Neutrophil (primary cell): ENCODE results near the gene CCL13.

Experiments used
- H3K27ac ChIP-seq: fragments of 200-600 bp; sonication (generic); 2 replicates; pipeline ENCODE4 v1.5.1; 2016; ENCODE audit warnings: mild to moderate bottlenecking, moderate library complexity
- H3K27me3 ChIP-seq: fragments of 200-600 bp; sonication (generic); 2 replicates; pipeline ENCODE4 v1.6.0; 2016; ENCODE audit warnings: mild to moderate bottlenecking
- H3K36me3 ChIP-seq: fragments of 200-600 bp; sonication (generic); 2 replicates; pipeline ENCODE4 v1.5.1; 2017
- H3K4me1 ChIP-seq, 2 experiments: fragments of 200-600 bp in 1 of 2; sonication (generic) in 1 of 2; 1 replicate in 1 of 2; 2 replicates in 1 of 2; pipeline versions ENCODE4 v1.5.1 to v1.6.1; 2013 to 2016; ENCODE audit warnings: low read depth in 1 of 2, low read length in 1 of 2, mild to moderate bottlenecking in 1 of 2, moderate library complexity in 1 of 2; ENCODE audit not compliant: control insufficient read depth in 1 of 2, insufficient read depth in 1 of 2
- H3K4me3 ChIP-seq, 2 experiments: fragments of 200-600 bp in 1 of 2; sonication (generic) in 1 of 2; 1 replicate in 1 of 2; 2 replicates in 1 of 2; pipeline ENCODE4 v1.5.1; 2013 to 2016; ENCODE audit warnings: low read depth in 1 of 2, low read length in 1 of 2, mild to moderate bottlenecking in 1 of 2, moderate library complexity in 1 of 2
- H3K9me3 ChIP-seq: fragments of 200-600 bp; sonication (generic); 2 replicates; pipeline ENCODE4 v1.5.1; 2016
- TF ChIP-seq, protein P1 (sequence below): fragments of 200-600 bp; sonication (generic); IDR thresholded peaks from 2 replicates; pipeline ENCODE4 v1.5.1; 2016; ENCODE audit warnings: antibody characterized with exemption

The CCL13 gene

DNA sequence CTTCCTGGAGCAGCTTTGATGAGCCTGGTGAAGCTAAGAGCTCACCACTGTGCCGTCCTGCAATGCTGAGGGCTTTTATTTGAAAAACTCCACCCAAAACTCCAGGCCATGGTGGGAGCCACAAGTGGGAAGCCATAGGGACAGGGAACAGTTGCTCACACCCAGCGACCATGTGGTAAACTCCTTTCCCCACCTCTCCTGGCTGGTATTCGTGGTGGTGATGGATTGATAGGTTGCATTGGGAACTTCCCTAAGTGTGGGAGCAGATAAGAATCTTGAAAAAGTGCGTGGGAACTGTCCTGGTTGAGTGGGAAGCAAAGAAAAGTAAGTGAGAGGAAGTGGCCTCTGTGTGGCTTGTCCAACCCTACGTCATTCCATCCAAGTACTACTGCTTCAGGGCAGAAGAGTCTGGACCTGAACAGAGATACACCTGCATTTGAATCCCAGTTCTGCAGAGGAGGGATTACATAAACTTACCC is 6.9 kb downstream of the CCL13 start, which contains the start of gene CCL1:
Gene CCL1 (minus strand): TSS at position 51 of the 479 bp plus-strand sequence. CDS start 72 bp downstream, outside the sequence.
- Histone ChIP-seq H3K27ac (no peak within 1 kb of the TSS), H3K9me3 (no peaks in the 10 kb centered on the region), H3K4me1 (peaks cover 4 to 21% of the 10 kb centered on the region in 2 experiments), H3K4me3 (no peak within 1 kb of the TSS), H3K27me3 (no peaks in the 10 kb centered on the region), H3K36me3 (no peaks in the 10 kb centered on the region)
- TF ChIP-seq, protein P1, sequence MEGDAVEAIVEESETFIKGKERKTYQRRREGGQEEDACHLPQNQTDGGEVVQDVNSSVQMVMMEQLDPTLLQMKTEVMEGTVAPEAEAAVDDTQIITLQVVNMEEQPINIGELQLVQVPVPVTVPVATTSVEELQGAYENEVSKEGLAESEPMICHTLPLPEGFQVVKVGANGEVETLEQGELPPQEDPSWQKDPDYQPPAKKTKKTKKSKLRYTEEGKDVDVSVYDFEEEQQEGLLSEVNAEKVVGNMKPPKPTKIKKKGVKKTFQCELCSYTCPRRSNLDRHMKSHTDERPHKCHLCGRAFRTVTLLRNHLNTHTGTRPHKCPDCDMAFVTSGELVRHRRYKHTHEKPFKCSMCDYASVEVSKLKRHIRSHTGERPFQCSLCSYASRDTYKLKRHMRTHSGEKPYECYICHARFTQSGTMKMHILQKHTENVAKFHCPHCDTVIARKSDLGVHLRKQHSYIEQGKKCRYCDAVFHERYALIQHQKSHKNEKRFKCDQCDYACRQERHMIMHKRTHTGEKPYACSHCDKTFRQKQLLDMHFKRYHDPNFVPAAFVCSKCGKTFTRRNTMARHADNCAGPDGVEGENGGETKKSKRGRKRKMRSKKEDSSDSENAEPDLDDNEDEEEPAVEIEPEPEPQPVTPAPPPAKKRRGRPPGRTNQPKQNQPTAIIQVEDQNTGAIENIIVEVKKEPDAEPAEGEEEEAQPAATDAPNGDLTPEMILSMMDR: no peak

- TF ChIP-seq, protein P1: no peak
- Histone ChIP-seq H3K4me1 (peaks cover 18 to 36% of the 10 kb centered on the region in 2 experiments), H3K4me3 (no peak overlapping the region), H3K9me3 (no peaks in the 10 kb centered on the region), H3K27ac (no peak overlapping the region), H3K27me3 (no peaks in the 10 kb centered on the region), H3K36me3 (no peaks in the 10 kb centered on the region)
Observed at GRCh38 chr17:34364751-34365150, 8.5 kb downstream of the CCL13 start.

- Histone ChIP-seq H3K27ac (no peak overlapping the region), H3K4me3 (no peak overlapping the region), H3K4me1 (peaks cover 18 to 42% of the 10 kb centered on the region in 2 experiments), H3K36me3 (no peaks in the 10 kb centered on the region), H3K9me3 (no peaks in the 10 kb centered on the region), H3K27me3 (no peaks in the 10 kb centered on the region)
- TF ChIP-seq, protein P1: no peak
Observed at GRCh38 chr17:34365340-34365739, 9.1 kb downstream of the CCL13 start.

DNA sequence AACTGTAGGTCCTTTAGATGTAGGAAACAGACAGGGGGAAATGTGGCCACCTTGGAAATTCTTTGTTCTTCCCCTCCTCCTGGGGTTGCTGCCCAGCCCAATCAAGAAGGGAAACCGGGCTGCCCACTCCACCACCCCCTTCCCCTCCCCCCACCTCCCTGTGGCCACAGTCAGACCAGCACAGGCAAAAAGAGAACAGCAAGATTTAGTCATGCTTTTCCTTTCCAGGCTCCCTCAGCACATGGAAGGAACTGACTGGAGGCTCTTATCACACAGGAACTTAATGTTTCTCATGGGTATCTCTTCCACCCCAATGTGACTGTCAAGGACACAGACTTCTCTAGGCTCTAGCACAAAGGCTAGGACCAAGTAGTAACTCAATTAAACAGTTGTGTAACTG is 9.7 kb downstream of the CCL13 start:
- H3K36me3 ChIP-seq: no peaks in the 10 kb centered on the region
- TF ChIP-seq, protein P1: no peak
- H3K4me3 ChIP-seq: no peak overlapping the region
- no peaks in the 10 kb centered on the region for H3K27me3 ChIP-seq
- H3K27ac ChIP-seq: no peak overlapping the region
- no peaks in the 10 kb centered on the region for H3K9me3 ChIP-seq
- peaks cover 18 to 47% of the 10 kb centered on the region in 2 experiments for H3K4me1 ChIP-seq

DNA sequence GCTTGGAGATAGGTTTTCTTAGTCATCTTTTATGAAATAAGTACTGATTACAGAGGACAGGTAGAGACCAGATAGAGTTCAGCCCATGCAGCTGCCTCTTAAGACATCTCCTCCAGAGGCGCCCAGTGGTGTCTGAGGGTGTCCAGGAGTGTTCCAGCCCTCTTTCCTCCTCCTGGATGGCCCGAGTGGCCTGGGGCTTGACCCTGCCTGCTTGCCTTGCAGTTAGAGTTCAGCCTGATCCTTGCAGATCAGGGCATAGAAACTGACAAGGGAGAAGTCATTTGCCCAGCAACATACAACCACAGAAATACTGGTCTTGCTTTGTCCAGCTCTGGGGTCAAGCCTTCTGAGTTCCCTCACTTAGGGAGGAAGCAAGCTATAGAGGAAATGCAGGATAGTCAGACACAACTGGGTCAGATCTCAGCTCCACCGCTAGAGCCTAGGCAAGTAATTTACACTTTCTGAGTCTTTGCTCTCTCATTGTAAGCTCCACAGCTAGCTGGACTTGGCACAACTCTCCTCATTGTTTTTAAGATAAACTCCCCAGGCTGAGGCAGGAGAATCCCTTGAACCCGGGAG is 10.3 kb downstream of the CCL13 start:
- Histone ChIP-seq H3K4me3 (no peak overlapping the region), H3K4me1 (peaks cover 18 to 49% of the 10 kb centered on the region in 2 experiments), H3K9me3 (no peaks in the 10 kb centered on the region), H3K36me3 (no peaks in the 10 kb centered on the region), H3K27me3 (no peaks in the 10 kb centered on the region), H3K27ac (no peak overlapping the region)
- TF ChIP-seq, protein P1: no peak
